Erythroblast (primary cell): ENCODE results near the gene HSPBP1.
A peak's percentile ranks its signal among the peaks of the same experiment; 100 is the strongest.

ENCODE experiments used
- DNase-seq, 2 experiments: peaks; one replicate each; lab custom pipeline; 2025; lab: John Stamatoyannopoulos, UW
- GATA1 ChIP-seq: IDR thresholded peaks from 2 replicates; pipeline ENCODE4 v1.6.1; 2011; ENCODE audit warnings: low read depth, mild to moderate bottlenecking, control low read depth, low read length, moderate library complexity
- POLR2A ChIP-seq: IDR thresholded peaks from 2 replicates; pipeline ENCODE4 v1.6.1; 2011; ENCODE audit warnings: mild to moderate bottlenecking, low read length

The HSPBP1 gene

DNA sequence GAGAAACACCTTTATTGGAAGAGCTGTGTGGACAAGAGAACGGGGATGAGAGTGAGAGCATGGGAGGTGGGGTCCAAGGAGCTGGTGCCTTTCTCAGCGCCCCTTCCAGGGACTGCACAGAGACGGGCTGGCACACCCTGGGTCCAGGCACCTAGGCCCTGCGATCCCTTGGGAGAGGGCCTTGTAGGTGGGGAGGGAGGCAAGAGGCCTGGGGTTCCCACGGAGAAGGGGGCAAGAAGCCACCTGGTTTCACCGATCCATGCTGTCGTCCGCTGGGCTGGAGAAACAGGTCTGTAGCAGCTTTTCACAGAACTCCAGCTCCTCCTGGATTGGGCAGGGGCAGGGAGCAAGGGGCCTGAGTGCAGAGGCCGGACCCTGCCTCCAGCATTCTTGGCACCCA, 17.6 kb downstream of the HSPBP1 start:
- no peak for TF ChIP-seq POLR2A
- TF ChIP-seq GATA1 = no peak
- no peak for DNase-seq

- TF ChIP-seq GATA1 (no peak), POLR2A (no peak)
- no peak for DNase-seq
Observed at GRCh38 chr19:55261671-55262126, 18.2 kb downstream of the HSPBP1 start.

DNA sequence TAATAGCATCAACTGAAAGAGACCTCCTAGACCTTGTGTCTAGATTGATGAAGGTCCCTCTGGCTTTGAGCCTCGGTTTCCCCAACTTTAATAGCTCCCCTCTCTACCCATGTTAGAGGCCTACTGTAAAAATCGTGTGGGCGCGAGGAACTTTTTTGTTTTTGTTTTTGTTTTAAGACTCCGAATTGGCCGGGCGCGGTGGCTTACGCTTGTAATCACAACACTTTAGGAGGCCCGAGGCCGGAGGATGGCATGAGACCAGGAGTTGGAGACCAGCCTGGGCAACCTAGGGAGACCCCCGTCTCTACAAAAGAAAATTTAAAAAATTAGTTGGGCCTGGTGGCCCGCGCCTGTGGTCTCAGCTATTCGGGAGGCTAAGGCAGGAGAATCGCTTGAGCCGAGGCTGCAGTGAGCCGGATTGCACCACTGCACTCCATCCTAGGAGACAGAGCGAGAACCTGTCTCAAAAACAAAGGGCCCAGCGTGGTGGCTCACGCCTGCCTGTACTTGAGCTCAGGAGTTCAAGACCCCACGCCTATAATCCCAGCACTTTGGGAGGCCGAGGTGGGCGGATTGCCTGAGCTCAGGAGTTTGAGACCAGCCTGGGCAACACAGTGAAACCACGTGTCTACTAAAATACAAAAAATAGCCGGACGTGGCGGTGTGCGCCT, 20.2 kb downstream of the HSPBP1 start:
- TF ChIP-seq POLR2A = peak; percentile 30
- no peak for TF ChIP-seq GATA1
- DNase-seq = no peak

GRCh38 chr19:55258828-55259539, 20.9 kb downstream of the HSPBP1 start, which contains the start of gene PPP6R1:
PPP6R1 (minus strand) TSS chr19:55259017; CDS start chr19:55247103, 11,914 bp downstream.
- TF ChIP-seq POLR2A (peak; percentile 94), GATA1 (no peak)
- peak; percentile 99 to 100 for DNase-seq

DNA sequence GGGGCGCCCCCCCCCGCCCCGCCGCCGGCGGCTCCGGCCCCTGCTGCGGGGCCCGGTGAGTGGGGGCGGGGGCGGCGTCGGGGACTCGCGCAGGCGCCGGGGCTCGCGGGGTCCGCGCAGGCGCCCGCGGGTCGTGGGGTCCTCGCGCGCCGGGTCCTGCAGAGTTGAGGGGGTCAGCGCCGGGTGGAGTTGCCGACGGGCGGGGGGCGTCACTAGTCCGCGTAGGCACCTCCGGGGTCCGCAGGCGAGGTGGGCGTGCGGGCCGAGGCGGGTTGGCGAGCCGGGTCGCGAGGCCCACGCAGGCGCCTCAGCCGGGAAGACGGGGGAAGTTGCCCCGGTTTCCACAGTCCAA, 21.5 kb downstream of the HSPBP1 start:
- DNase-seq = peak in 1 of 2 experiments; percentile 78
- TF ChIP-seq GATA1 (no peak), POLR2A (no peak)

DNA sequence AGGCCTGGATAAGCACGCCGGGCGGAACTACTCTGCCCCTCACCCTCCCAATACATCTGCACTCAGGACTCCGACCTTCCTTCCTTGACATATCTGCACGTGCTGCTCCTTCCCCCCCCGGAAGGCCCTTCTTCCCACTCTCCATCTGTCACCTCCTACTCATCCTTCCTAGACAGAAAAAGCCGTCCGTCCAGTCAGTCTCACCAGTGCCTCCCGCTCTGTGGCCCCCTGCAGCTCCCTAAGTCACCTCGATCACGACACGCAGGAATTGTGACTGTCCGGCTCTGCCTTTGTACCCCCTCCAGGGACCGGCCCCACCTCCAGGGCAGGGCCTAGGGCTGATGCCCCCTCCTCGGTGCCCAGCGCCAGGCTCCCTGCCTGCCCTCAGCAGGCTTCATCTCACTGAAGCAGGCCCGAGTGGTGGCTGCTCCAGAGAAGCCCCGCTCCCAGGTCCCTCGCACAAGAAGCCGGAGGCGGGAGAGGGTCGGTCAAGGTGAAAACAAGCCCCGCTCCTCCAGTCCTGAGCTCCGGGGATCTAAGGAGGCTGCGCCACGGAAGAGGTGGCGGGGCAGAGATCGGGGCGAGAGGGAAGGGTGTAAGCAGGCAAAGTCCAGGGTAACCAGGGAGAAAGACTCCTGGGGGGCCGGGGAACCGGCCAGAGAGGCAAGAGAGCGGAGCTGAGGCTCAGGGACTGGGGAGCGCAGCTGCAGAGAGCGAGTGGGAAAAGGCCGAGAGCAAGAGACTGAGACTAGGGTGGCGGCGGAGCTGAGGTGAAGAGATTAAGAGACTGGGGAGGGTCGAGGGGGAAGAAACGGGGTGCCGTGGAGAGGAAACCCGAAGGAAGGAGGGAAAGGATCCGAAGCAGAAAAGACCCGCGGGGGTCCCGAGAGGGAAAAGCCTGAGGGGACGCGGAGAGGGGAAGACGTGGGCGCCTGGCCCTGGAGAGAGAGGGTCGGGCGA, 22.2 kb downstream of the HSPBP1 start:
- TF ChIP-seq POLR2A (no peak), GATA1 (no peak)
- DNase-seq = peak; percentile 50 to 66

DNA sequence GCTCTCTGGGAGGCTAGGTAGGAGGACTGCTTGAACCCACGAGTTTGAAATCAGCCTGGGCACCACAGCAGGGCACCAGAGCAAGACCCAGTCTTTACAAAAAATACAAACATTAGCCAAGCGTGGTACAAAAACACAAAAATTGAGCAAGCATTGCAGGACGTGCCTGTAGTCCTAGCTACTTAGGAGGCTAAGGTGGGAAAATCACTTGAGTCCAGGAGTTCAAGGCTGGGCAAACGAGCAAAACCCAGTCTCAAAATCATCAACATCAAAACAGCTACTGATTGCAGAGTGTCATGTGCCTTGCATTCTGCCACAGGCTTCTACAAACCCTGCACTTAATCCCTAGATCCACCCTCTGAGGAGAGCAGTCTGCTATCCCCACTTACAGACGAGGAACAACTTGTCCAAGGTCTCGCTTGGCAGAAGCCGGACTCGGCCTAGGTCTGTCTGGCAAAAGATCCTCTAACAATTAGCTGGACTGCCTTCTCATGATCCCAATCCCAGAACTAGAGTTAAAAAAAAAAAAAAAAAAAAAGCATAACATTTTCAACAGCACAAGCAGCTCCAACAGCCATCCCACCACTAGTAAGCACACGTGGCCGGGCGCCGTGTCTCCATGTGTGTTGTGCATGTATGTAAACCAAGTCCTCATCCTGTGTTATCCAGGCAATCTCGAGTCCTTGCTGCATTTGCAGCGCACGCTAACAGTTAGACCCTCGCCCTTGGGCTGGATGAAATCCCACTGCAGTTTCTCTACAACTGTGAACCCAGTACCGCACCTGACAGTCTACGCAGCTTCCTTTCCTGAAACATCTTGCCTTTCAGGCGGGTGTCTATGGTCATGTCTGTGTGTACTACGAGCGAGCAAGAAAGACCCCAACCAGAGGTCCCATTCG, 23.1 kb downstream of the HSPBP1 start:
- peak; percentile 44 to 57 for DNase-seq
- TF ChIP-seq POLR2A (no peak), GATA1 (no peak)

DNA sequence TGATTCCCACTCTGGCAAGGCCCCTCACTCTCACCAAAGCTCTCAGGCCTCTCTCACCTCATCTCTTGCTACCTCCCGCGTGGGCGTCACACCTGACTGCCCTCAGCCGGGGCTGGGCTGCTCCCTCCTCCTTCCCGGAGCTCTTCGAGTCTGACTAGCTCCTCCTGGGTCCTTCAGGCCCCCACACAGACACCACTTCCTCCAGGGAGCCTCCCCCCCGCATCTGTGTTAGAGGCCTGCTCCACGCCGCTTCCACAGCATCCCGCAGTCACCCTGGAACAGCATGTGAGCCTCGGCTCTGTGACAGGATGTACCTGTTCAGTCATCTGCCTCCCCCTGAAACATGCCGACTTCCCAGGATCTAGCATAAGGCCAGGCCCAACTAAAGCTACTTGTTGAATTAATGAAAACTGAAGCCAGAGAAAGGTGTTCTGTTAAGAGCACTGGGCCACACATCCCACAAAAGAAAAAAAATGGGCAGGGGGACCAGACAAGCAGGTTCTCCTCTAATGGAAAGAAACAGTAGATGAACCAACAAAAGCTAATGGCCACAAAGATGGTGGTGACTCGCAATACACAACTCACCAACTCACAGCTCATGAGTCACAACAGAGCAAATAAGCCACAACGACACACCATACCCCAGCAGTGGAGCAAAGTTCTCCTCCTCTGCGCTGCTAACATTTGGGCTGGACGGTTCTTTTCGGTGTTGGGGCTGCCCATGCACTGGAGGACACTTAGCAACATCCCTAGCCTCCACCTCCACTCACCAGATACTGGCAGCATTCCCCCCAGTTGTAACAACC, 24.1 kb downstream of the HSPBP1 start:
- DNase-seq = peak; percentile 18 to 45

GRCh38 chr19:55254625-55254977, 25.3 kb downstream of the HSPBP1 start:
- TF ChIP-seq POLR2A (no peak), GATA1 (no peak)
- DNase-seq = peak; percentile 40 to 52

More for the DNA sequence above, 24.1 kb downstream of the HSPBP1 start:
- no peak for TF ChIP-seq POLR2A
- TF ChIP-seq GATA1 = no peak

GRCh38 chr19:55253842-55254624, 25.9 kb downstream of the HSPBP1 start:
- TF ChIP-seq GATA1 (no peak), POLR2A (no peak)

More at GRCh38 chr19:55253842-55254624, 25.9 kb downstream of the HSPBP1 start:
- peak; percentile 40 to 53 for DNase-seq
